ENCODE data around the gene HOXC11. TPM values are rescaled to one million over a fixed set of nuclear protein-coding genes. Genes with fewer than 3 reads are reported as not detected.

The HOXC11 gene
- total RNA-seq, 1 donor from 2014 or later, result 1.7 TPM

- DNase-seq (ENCODE audit: low read depth), result no peak
Observed at GRCh38 chr12:53956914-53957536, 15.9 kb upstream of the HOXC11 start.

- no peak for DNase-seq (ENCODE audit: low read depth)
Observed at GRCh38 chr12:53958128-53958527, 14.8 kb upstream of the HOXC11 start.

- no peak for DNase-seq (ENCODE audit: low read depth)
Observed at GRCh38 chr12:53959314-53959713, 13.6 kb upstream of the HOXC11 start.

GRCh38 chr12:53960187-53961024 lies 12.5 kb upstream of the HOXC11 start:
- DNase-seq (ENCODE audit: low read depth), result no peak

GRCh38 chr12:53961025-53961761 lies 11.7 kb upstream of the HOXC11 start:
- no peak for DNase-seq (ENCODE audit: low read depth)

- no peak for DNase-seq (ENCODE audit: low read depth)
Observed at GRCh38 chr12:53963005-53963404, 9.9 kb upstream of the HOXC11 start.

DNA sequence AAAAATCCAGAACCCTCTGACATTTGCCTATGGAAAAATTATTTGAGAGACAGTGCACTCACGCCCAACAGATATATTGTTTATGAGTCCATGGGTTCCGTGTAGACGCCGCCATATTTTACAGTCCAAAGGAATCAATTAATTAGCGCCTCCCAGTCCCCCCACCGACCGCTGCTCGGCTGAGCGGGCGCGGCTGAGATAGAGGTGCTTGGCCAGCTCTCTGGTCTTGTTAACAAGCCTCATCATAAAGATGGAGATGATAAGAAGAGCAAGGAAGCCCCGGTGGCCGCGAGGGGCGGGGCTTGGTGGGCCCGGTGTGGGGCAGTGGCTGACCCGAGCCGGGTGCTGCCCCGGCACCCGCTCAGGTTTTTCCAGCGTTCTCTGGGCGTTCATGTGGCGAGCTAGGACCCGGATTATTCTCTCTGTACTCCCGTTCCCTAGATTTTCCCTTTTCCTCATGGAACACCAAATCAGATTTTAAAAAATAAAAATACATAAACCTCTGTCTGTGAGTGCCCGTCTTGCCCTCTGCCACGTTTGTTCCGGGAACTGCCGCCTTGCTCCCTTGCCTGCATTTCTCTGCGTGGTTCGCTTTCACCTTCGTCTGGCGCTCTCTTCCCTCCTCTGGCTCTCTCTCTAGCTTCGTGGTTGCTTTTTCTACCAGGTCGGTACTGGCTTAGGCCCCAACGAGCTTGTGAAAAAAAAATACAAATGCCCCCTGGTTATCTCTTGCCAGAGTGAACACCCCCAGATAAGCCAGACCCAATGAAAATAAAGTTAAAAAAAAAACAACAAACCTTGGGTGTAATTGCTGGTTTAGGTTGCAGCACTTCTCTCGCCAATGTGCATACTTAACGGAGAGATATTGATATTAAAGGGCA lies 9.3 kb upstream of the HOXC11 start:
- DNase-seq (ENCODE audit: low read depth), result no peak

- DNase-seq (ENCODE audit: low read depth), result no peak
Observed at GRCh38 chr12:53964315-53964713, 8.6 kb upstream of the HOXC11 start.

GRCh38 chr12:53965281-53966084 lies 7.4 kb upstream of the HOXC11 start:
- DNase-seq (ENCODE audit: low read depth), result no peak

GRCh38 chr12:53966085-53966384 lies 6.9 kb upstream of the HOXC11 start:
- DNase-seq (ENCODE audit: low read depth), result no peak

DNA sequence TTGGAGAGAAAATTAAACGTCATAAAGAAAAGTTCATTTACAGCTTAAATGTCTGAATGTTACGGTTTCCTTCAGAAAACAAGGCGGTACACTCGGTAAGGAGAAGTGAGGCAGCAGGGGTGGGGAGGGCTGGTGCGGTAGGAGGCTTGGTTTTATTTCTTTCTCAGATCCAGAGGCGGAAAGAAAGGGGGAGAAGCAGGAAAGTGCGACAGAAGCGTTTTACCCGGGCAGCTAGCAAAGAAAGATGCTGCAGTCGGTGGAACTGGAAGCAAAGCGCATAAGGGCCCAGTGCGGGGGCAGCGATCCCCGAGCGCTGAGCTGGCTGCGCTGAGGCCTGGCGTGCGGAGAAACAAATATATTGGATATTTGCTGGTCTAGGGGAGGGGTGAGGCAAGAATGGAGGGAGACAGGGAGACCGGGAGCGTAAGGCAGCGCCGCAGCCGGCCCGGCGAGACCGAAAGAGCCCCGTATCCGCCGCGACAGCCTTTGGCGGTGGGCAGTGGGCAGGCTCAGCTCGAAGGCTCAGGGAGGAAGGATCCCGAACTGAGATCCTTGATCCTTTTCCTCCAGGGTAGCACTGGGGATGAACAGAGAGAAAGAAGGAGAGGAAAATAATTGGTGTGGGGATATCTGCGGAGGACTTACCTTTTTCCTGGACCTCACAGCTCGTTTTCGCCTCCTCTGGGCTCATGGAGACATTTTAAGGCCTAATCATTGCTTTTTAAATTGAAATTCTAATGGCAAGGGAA lies 6.4 kb upstream of the HOXC11 start:
- no peak for DNase-seq (ENCODE audit: low read depth)

DNA sequence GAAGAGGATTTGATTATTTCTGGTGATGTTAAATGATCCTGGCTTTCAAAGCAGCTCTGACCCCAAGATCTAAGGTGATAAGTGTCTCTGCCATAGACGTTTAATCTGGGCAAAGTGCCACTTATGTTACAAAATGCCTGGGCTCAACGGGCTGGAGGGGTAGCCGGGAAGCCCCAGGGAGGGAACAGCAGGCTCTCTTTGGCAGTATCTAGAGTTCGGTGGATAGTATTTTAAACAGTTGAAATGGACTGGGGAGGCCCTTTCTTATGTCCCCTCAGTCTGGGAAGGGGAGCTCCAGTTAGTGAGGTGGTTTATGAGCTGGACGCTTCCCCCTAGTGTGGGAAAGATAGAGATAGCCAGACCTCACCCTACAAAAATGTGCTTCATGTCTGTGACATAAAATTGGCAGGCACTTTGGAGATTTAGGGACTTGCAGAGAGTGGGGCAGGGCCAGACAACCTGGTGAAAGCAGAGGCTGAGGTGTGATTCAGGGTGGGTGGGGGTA lies 5.5 kb upstream of the HOXC11 start:
- no peak for DNase-seq (ENCODE audit: low read depth)

GRCh38 chr12:53968214-53969127 lies 4.5 kb upstream of the HOXC11 start:
- no peak for DNase-seq (ENCODE audit: low read depth)

GRCh38 chr12:53969588-53970259 lies 3.2 kb upstream of the HOXC11 start:
- DNase-seq (ENCODE audit: low read depth), result no peak

DNA sequence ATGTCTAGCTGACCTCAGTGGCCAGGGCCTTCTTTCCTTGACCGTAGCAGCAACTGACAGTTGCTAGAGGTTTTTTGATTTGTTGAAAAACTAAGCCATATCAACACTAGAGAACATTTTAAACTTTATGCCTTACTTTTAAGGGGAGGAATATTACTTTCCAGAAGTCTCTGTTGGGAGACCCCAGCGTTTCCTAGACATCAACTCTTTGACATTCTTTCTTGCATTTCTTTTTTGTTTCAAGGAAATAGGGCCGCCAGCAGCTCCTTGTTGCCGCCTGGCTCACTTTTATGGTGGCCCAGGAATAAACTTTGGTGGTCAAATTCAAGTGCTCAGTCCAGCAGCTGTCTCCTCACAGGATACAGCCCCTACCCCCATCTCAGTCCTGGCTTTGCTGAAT lies 2.5 kb upstream of the HOXC11 start:
- DNase-seq (ENCODE audit: low read depth), result no peak

DNA sequence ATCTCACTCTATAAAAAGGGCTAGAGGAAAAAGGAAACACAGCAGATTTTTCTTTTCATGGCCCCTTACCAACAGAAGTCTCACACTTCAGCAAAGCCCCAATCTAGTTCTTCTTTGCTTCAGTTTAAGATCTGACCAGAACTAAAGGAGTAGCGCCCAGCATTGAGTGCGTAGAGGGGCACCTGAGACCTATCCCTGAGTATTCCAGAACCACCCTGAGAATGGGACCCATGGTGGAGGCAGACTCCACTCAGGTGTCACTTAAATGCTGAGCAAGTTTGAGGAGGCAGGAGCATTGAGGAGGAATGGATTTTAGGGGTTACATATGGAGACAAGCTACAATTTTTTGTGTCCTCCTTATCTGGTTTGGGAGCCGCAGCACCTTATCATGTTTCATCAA lies 1.8 kb upstream of the HOXC11 start:
- no peak for DNase-seq (ENCODE audit: low read depth)

GRCh38 chr12:53971686-53972085 lies 1.2 kb upstream of the HOXC11 start:
- DNase-seq (ENCODE audit: low read depth), result no peak

DNA sequence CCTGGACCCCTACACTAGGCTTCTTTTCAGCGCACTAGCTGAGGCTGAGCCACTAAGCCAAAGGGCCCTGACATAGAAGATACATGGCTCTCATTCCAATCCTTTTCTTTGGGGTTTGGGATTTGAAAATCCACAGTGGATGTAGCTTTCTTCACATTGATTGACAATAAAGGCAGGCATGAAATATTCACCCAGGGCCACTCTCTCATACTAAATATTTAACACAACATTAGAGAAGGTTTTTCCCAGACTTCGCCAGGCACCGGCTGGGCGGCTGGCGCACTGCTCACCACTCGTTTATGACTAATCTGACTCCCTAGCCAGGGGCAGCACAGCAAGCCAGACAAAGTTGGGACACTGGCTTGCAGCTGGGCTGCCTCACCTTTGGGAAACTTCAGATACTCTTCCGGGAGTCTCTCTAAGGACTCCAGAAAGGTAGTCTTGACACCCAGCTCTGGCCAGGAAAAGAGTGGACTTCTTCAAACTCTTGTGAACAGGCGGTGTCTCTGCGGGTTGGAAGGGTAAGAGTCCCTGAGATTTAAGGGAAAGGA lies 699 bp upstream of the HOXC11 start:
- DNase-seq (ENCODE audit: low read depth), result no peak

Measured in renal cortical epithelial cell (primary cell).